ENCODE results near the gene ZNF350. TPM values are rescaled to one million over a fixed set of nuclear protein-coding genes. Genes with fewer than 3 reads are reported as not detected.

Gene ZNF350
- total and polyA plus RNA-seq, 9 donors: 6.2 to 9.9 (median 7.2) TPM

DNA sequence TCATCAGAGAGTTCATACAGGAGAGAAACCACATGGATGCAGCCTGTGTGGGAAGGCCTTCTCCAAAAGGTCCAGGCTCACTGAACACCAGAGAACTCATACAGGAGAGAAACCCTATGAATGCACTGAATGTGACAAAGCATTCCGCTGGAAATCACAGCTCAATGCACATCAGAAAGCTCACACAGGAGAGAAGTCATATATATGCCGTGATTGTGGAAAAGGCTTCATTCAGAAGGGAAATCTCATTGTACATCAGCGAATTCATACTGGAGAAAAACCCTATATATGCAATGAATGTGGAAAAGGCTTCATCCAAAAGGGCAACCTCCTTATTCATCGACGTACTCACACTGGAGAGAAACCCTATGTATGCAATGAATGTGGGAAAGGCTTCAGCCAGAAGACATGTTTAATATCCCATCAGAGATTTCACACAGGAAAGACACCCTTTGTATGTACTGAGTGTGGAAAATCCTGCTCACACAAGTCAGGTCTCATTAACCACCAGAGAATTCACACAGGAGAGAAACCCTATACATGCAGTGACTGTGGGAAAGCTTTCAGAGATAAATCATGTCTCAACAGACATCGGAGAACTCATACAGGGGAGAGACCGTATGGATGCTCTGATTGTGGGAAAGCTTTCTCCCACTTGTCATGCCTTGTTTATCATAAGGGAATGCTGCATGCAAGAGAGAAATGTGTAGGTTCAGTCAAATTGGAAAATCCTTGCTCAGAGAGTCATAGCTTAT lies 41.7 kb downstream of the ZNF350 start:
- WGBS (ENCODE audit: insufficient coverage): no CpG with 5 or more reads among the region's 7 CpGs
- H3K4me3 ChIP-seq (ENCODE audit: low read length): no peak overlapping the region
- DNase-seq: no peak
- no peak overlapping the region for H3K27ac ChIP-seq (ENCODE audit: low read length)
- no peaks in the 10 kb centered on the region for H3K4me1 ChIP-seq (ENCODE audit: control insufficient read depth, insufficient read depth, low read length)
- peaks cover 52% of the 10 kb centered on the region for H3K36me3 ChIP-seq (ENCODE audit: control insufficient read depth, insufficient read depth, low read length)
- H3K9me3 ChIP-seq (replicated peaks; ENCODE audit: control insufficient read depth, low read depth, low read length): peaks cover 79% of the 10 kb centered on the region
- H3K27me3 ChIP-seq (ENCODE audit: control insufficient read depth, insufficient read depth, low read length): no peaks in the 10 kb centered on the region

DNA sequence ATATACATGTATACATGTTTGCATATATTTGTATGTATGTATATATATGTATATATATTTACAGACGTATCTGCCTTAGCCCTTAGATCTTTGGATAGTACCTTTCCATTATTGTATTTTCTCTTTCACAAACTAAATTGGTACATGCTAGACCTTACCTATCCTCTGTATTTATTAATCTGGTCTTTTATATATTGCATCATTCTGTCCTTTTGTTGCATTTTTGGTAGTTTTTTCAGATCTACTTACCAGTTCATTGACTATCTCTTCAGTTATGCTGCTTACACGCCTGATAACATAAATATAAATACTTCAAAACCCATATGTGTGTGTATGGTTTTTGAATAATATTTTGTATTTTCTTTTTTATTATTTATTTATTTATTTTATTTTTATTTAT lies 47.7 kb downstream of the ZNF350 start:
- H3K27ac ChIP-seq (ENCODE audit: low read length): no peak overlapping the region
- WGBS (ENCODE audit: insufficient coverage): no CpG with 5 or more reads among the region's 2 CpGs
- peaks cover 69% of the 10 kb centered on the region for H3K36me3 ChIP-seq (ENCODE audit: control insufficient read depth, insufficient read depth, low read length)
- no peaks in the 10 kb centered on the region for H3K27me3 ChIP-seq (ENCODE audit: control insufficient read depth, insufficient read depth, low read length)
- peaks cover 37% of the 10 kb centered on the region for H3K9me3 ChIP-seq (replicated peaks; ENCODE audit: control insufficient read depth, low read depth, low read length)
- DNase-seq: no peak
- no peak overlapping the region for H3K4me3 ChIP-seq (ENCODE audit: low read length)
- no peaks in the 10 kb centered on the region for H3K4me1 ChIP-seq (ENCODE audit: control insufficient read depth, insufficient read depth, low read length)

DNA sequence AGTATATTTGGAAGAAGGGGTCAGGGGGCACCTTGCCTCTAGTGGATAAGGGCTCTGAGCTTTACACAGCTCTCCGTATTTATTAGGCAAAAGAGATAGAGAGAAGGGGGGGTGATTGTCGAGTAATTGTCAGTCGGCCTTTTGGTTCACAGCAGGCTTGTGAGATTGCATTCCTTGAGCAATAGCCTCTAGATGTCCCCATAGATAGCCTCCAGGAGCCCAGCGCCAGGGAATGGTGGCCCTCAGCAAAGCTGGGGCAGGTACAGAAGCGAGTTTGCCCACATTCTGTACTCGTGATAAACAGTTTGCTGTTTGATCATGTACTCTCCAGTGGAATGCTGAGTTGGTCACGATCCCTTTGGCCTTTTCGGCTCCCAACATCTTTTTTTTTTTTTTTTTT lies 54.7 kb downstream of the ZNF350 start:
- Histone ChIP-seq H3K9me3 (replicated peaks; ENCODE audit: control insufficient read depth, low read depth, low read length) (peaks cover 8% of the 10 kb centered on the region), H3K4me1 (ENCODE audit: control insufficient read depth, insufficient read depth, low read length) (peaks cover 8% of the 10 kb centered on the region), H3K27me3 (ENCODE audit: control insufficient read depth, insufficient read depth, low read length) (no peaks in the 10 kb centered on the region), H3K36me3 (ENCODE audit: control insufficient read depth, insufficient read depth, low read length) (peaks cover 35% of the 10 kb centered on the region), H3K4me3 (ENCODE audit: low read length) (no peak overlapping the region), H3K27ac (ENCODE audit: low read length) (no peak overlapping the region)
- no peak for DNase-seq
- 94% methylated on average over 8 of the region's 8 CpGs for WGBS (ENCODE audit: insufficient coverage)

DNA sequence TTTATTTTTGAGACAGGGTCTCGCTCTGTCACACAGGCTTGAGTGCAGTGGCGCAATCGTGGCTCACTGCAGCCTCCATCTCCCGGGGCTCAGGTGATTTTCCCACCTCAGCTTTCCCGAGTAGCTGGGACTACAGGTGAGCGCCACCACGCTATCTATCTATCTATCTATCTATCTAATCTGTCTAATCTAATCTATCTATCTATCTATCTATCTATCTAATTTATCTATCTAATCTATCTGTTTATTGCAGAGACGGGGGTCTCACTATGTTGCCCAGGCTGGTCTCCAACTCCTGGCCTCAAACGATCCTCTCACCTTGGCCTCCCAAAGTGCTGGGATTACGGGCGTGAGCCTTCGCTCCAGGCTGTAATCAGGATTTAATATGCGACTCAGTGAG lies 58.8 kb downstream of the ZNF350 start:
- Histone ChIP-seq H3K36me3 (ENCODE audit: control insufficient read depth, insufficient read depth, low read length) (peaks cover 13% of the 10 kb centered on the region), H3K27ac (ENCODE audit: low read length) (peak overlapping the region; percentile 99), H3K4me3 (ENCODE audit: low read length) (peak overlapping the region; percentile 89), H3K27me3 (ENCODE audit: control insufficient read depth, insufficient read depth, low read length) (peaks cover 2% of the 10 kb centered on the region), H3K4me1 (ENCODE audit: control insufficient read depth, insufficient read depth, low read length) (peaks cover 12% of the 10 kb centered on the region), H3K9me3 (replicated peaks; ENCODE audit: control insufficient read depth, low read depth, low read length) (peaks cover 6% of the 10 kb centered on the region)
- no peak for DNase-seq
- WGBS (ENCODE audit: insufficient coverage): 7% methylated on average over 6 of the region's 13 CpGs

DNA sequence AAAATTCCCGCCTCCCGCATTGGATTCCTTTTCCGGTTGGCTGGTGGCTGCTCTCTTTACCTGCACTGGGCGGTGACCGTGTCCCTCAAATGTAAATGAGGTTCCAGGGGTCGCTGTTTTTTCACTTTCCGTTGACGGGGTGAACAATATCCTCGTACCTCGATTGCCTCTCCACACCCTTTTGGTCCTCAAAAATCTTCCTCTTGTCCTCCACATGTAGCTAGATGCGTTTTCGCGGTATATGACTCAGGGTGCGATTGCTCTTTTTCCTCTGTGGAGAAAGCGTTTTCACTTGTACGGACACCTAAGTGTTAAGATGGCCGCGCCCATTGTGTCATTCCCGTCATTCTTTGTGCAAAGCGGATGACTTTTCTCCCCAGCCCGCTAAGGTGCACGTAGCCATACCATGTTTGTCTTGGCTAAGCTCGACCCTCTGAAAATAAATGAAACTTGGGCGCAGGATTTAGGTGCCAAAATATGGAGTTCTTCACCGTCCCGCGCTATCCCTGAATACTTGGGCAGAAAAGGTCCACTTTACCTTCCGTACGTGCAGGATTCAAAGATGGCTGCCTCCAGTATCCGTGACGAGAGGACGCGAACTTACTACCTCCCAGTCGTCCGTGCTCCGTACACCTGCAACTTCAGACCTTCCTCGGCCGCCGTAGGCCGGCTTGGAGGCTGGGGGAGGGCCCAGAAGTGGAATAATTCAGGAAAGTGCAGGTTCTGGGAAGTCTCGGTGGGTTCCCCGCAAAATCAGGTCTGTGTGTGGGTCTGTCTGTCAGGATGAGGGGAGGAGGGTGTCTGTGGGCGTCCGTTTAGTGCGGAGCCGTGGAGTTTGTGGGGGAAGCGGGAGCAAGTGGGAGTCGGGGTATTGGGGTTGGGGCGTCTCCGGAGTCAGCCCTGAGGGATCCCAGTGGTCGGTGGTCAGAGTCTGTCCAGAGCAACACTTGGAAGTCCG lies 59.6 kb downstream of the ZNF350 start, which contains the start of gene ZNF613:
Gene ZNF613 (plus strand): TSS at position 689 of the 958 bp plus-strand sequence. CDS start 8,749 bp downstream, outside the sequence.
- peak within 1 kb of the TSS; percentile 89 for H3K4me3 ChIP-seq (ENCODE audit: low read length)
- peaks cover 11% of the 10 kb centered on the region for H3K9me3 ChIP-seq (replicated peaks; ENCODE audit: control insufficient read depth, low read depth, low read length)
- peak within 1 kb of the TSS; percentile 99 for H3K27ac ChIP-seq (ENCODE audit: low read length)
- H3K27me3 ChIP-seq (ENCODE audit: control insufficient read depth, insufficient read depth, low read length): peaks cover 2% of the 10 kb centered on the region
- WGBS (ENCODE audit: insufficient coverage): 0% methylated on average over 52 of the region's 52 CpGs
- peak; percentile 97 for DNase-seq
- H3K4me1 ChIP-seq (ENCODE audit: control insufficient read depth, insufficient read depth, low read length): peaks cover 12% of the 10 kb centered on the region
- H3K36me3 ChIP-seq (ENCODE audit: control insufficient read depth, insufficient read depth, low read length): peaks cover 7% of the 10 kb centered on the region

DNA sequence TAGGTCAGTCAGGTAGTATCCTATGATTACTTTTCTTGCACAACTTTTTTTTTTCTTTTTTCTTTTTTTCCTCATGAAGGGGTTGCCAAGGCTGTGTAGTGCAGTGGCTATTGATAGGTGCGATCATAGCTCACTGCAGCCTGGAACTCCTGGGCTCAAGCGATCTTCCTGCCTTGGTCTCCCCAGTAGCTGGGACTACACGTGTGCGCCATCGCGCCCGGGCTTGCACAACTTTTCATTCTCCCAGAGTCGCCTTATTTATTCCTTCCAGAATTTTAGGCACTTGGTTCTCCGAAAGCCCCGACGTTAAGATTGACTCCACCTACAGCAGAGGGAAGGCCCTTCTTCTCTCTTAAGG lies 60.2 kb downstream of the ZNF350 start:
- Histone ChIP-seq H3K9me3 (replicated peaks; ENCODE audit: control insufficient read depth, low read depth, low read length) (peaks cover 18% of the 10 kb centered on the region), H3K27ac (ENCODE audit: low read length) (peak overlapping the region; percentile 99), H3K27me3 (ENCODE audit: control insufficient read depth, insufficient read depth, low read length) (peaks cover 2% of the 10 kb centered on the region), H3K4me1 (ENCODE audit: control insufficient read depth, insufficient read depth, low read length) (peaks cover 12% of the 10 kb centered on the region), H3K4me3 (ENCODE audit: low read length) (peak overlapping the region; percentile 89), H3K36me3 (ENCODE audit: control insufficient read depth, insufficient read depth, low read length) (peaks cover 3% of the 10 kb centered on the region)
- DNase-seq: no peak
- 12% methylated on average over 11 of the region's 11 CpGs for WGBS (ENCODE audit: insufficient coverage)

DNA sequence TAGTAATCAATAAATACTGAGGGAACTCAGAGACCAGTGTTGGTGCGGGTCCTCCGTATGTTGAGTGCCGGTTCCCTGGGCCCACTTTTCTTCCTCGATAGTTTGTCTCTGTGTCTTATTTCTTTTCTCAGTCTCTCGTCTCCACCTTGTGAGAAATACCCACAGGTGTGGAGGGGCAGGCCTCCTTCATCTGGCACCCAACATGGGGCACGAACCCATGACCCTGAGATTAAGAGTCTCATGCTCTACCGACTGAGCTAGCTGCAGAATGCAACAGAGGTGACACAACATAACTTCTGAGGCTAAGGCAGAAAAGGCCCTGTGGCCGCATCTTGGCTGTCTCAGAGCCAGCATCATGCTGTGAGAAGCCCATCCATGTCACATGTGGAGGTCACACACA lies 64.7 kb downstream of the ZNF350 start:
- Histone ChIP-seq H3K36me3 (ENCODE audit: control insufficient read depth, insufficient read depth, low read length) (no peaks in the 10 kb centered on the region), H3K4me1 (ENCODE audit: control insufficient read depth, insufficient read depth, low read length) (peaks cover 3% of the 10 kb centered on the region), H3K27ac (ENCODE audit: low read length) (no peak overlapping the region), H3K27me3 (ENCODE audit: control insufficient read depth, insufficient read depth, low read length) (peaks cover 2% of the 10 kb centered on the region), H3K9me3 (replicated peaks; ENCODE audit: control insufficient read depth, low read depth, low read length) (peaks cover 38% of the 10 kb centered on the region), H3K4me3 (ENCODE audit: low read length) (no peak overlapping the region)
- no peak for DNase-seq
- 85% methylated on average over 7 of the region's 8 CpGs for WGBS (ENCODE audit: insufficient coverage)

DNA sequence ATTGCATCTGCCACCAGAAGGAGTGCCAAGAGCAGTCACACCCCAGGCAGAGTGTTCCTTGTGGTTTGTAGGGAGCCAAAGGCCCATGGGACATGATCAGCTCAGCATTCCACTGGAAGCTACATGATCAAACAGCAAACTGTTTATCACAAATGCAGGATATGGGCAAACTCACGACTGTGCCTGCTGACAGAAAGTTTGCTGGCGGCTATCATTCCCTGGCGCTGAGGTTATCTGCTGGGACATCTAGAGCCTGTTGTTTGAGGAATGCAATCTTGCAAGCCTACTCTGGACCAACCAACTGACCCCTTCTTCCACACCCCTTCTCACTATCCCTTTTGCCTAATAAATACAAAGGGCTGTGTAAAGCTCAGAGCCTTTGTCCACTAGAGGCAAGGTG lies 67.0 kb downstream of the ZNF350 start:
- Histone ChIP-seq H3K27me3 (ENCODE audit: control insufficient read depth, insufficient read depth, low read length) (no peaks in the 10 kb centered on the region), H3K27ac (ENCODE audit: low read length) (no peak overlapping the region), H3K4me3 (ENCODE audit: low read length) (no peak overlapping the region), H3K36me3 (ENCODE audit: control insufficient read depth, insufficient read depth, low read length) (no peaks in the 10 kb centered on the region), H3K9me3 (replicated peaks; ENCODE audit: control insufficient read depth, low read depth, low read length) (peaks cover 50% of the 10 kb centered on the region), H3K4me1 (ENCODE audit: control insufficient read depth, insufficient read depth, low read length) (no peaks in the 10 kb centered on the region)
- WGBS (ENCODE audit: insufficient coverage): 70% methylated on average over 2 of the region's 3 CpGs
- no peak for DNase-seq

DNA sequence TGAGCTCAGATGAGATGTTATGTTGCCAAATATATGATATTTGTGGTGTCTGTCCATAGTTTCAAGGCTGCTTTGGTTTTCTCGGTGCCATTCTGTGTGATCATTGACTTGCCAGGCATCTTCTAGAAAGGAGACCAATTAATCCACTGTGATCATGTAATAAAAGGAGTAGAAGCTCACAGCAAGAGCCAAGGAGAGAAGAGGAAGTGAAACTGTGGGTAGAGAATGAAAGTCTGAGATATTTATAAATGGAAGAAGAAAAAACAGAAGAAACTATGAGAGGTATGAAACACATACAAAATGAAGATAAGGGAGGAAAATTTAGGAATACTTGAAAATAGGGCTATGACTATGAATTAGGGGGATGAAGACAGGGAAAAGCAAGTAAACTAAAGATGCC lies 70.5 kb downstream of the ZNF350 start:
- Histone ChIP-seq H3K4me3 (ENCODE audit: low read length) (no peak overlapping the region), H3K27ac (ENCODE audit: low read length) (no peak overlapping the region), H3K9me3 (replicated peaks; ENCODE audit: control insufficient read depth, low read depth, low read length) (peaks cover 36% of the 10 kb centered on the region), H3K36me3 (ENCODE audit: control insufficient read depth, insufficient read depth, low read length) (no peaks in the 10 kb centered on the region), H3K27me3 (ENCODE audit: control insufficient read depth, insufficient read depth, low read length) (no peaks in the 10 kb centered on the region), H3K4me1 (ENCODE audit: control insufficient read depth, insufficient read depth, low read length) (no peaks in the 10 kb centered on the region)
- WGBS (ENCODE audit: insufficient coverage): 86% methylated on average over 1 of the region's 1 CpG
- DNase-seq: no peak

DNA sequence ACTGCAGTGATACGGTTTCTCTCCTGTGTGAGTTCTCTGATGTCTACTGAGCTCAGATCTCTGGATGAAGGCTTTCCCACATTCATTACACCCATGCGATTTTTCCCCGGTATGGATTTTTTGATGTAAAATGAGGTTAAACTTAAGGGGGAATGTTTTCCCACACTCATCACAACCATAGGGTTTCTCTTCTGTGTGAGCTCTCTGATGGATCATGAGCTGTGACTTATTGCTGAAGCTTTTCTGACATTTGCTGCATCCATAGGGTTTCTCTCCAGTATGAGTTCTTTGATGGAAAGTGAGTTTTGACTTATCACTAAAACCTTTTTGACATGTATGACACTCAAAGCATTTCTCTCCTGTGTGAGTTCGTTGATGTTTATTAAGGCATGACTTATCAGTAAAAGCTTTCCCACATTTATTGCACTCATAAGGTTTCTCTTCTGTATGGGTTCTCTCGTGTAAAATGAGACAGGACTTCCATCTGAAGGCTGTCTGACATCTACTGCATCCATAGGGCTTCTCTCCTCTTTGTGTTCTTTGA lies 71.2 kb downstream of the ZNF350 start:
- no peak for DNase-seq
- H3K27ac ChIP-seq (ENCODE audit: low read length): no peak overlapping the region
- no peaks in the 10 kb centered on the region for H3K4me1 ChIP-seq (ENCODE audit: control insufficient read depth, insufficient read depth, low read length)
- no peaks in the 10 kb centered on the region for H3K36me3 ChIP-seq (ENCODE audit: control insufficient read depth, insufficient read depth, low read length)
- no CpG with 5 or more reads among the region's 5 CpGs for WGBS (ENCODE audit: insufficient coverage)
- H3K4me3 ChIP-seq (ENCODE audit: low read length): no peak overlapping the region
- peaks cover 29% of the 10 kb centered on the region for H3K9me3 ChIP-seq (replicated peaks; ENCODE audit: control insufficient read depth, low read depth, low read length)
- no peaks in the 10 kb centered on the region for H3K27me3 ChIP-seq (ENCODE audit: control insufficient read depth, insufficient read depth, low read length)
